Endometrium (tissue), 2 donors: ENCODE results near the gene DUSP3.
"Not testable (repeated sequence)": the region's sequence is repeated elsewhere in the genome, so short reads cannot be mapped to it uniquely, and the experiment has no call there.

Experiments used
- FAIRE-seq: peaks from 2 replicates; lab custom pipeline; 2012; peaks lifted over from hg19 to GRCh38; lab: Jason Lieb, UNC
- donor health status: control.
- donor health status: control.

DUSP3 gene

DNA sequence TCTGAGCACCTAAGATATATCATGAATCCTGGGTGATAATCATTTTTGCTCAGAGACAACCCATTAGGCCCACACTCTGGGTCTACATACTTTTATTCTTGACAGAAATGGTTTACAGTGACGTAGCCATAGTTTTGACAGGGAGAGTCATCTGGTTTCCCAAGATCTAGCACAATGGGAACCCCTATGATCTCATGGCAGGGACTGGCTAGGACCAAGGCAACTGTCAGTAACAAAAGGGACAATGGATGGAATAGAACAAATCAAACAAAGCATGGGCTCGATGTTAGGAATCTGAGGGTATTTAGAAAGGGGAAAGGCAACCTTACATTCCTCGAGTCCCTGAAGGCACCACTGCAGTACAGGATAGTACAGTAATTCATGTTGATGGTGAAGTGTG lies 22.0 kb upstream of the DUSP3 start:
- no peak for FAIRE-seq

- no peak for FAIRE-seq
Measured at GRCh38 chr17:43799047-43799446, 20.3 kb upstream of the DUSP3 start.

- FAIRE-seq: not testable (repeated sequence)
Measured at GRCh38 chr17:43798024-43798423, 19.2 kb upstream of the DUSP3 start.

- FAIRE-seq: not testable (repeated sequence)
Measured at GRCh38 chr17:43792668-43793067, 13.9 kb upstream of the DUSP3 start.

DNA sequence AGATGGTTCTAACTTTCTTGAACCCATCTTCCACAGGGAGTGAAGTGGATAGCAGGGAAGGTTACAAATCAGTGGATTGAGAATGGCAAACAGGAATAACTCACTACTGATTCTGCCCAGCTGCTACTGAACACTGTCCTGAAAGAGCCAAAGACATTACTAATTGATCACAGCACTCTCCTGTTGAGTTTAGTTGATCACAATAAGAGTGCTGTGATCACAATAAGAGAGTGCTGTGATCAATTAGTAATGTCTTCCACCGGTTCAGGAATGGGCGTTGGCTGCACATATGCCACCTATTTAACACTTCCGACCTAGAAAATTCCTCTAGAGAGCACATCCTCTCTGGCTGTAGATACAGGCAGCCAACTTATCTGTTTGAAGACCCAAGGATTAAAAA lies 12.8 kb upstream of the DUSP3 start:
- no peak for FAIRE-seq

DNA sequence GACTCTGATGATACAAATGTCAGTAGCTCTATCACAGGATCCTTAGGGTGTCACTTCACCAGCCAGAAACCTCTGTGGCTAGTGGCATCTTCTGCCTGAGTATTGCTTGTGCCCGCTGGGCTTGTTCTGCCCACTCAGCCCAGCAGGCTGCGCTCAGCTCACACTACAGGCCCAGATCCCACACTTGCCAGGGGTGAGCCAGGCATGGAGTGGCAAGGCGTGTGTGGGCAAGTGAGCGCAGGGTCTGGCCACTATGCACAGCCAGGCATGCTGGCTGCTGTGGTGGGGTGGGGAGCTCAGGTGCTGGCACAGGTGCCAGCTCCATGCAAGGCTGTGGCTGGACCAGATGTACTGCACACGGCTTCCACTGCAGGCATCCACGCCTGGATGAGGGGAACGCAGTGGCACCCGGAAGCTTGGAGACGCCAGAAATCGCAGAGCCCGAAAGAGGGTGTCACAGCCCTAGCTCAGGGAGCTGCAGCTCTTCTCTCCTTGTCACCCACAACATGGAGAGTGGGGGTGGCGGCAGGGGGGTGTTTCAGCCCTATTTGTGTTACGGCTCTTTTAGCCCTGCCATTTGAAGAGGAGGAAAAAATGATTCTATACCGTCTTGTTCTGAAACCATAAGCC lies 11.6 kb upstream of the DUSP3 start:
- no peak for FAIRE-seq

DNA sequence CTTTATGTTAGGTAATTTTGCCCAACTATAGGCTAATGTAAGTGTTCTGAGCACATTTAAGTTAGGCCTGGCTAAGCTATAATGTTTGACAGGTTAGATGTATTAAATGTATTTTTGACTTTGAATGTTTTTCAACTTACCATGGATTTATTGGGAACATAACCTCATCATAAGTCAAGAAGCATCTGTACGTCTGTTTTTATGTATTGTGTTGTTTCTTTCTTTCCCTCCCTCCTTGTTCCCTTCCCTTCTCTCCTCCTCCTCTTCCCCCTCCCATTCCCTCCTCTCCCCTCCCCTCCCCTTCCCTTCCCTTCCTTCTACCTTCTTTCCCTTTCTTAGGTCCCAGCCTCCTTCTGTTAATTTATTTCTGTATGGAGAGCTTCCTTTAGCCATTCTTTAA lies 10.7 kb upstream of the DUSP3 start:
- no peak for FAIRE-seq

GRCh38 chr17:43788540-43788939 lies 9.8 kb upstream of the DUSP3 start:
- FAIRE-seq: no peak

DNA sequence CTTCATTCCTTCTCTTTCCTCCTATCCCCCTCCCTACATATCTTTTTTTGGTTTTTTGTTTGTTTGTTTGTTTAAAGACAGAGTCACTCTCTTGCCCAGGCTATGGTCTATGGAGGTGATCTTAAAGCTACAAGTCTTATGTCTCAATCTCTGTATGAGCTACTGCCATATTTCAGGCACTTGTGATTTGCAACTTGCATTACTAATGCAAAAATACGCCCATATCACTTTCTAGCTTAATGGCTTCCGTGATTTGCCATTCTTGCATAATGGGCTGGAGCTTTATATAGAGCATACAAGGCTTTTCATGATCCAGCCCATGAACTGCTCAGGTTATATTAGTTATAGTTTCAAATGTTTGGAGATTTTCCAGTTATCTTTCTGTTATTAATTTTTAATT lies 9.0 kb upstream of the DUSP3 start:
- no peak for FAIRE-seq

DNA sequence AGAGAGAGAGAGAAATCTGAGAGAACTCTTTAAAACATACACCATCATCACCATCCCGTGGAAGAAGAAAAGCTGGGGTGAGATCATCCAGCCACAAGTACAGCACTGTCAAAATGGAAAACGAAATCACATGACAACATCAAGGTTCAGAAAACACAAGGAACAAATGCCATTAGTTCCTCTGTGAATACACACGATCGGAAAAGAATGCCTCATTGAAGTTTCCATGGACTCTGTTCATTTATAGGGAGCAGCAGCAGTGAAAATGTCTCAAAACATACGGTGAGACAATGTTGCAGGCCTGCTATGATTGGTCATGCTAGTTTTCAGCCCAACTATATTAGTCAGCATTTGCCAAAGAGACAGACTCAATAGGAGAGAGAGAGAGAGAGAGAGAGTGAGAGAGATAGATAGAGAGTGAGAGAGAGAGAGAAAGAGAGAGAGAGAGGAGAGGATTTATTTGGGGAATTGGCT lies 5.9 kb upstream of the DUSP3 start:
- FAIRE-seq: no peak

GRCh38 chr17:43784068-43784467 lies 5.3 kb upstream of the DUSP3 start:
- FAIRE-seq: no peak

DNA sequence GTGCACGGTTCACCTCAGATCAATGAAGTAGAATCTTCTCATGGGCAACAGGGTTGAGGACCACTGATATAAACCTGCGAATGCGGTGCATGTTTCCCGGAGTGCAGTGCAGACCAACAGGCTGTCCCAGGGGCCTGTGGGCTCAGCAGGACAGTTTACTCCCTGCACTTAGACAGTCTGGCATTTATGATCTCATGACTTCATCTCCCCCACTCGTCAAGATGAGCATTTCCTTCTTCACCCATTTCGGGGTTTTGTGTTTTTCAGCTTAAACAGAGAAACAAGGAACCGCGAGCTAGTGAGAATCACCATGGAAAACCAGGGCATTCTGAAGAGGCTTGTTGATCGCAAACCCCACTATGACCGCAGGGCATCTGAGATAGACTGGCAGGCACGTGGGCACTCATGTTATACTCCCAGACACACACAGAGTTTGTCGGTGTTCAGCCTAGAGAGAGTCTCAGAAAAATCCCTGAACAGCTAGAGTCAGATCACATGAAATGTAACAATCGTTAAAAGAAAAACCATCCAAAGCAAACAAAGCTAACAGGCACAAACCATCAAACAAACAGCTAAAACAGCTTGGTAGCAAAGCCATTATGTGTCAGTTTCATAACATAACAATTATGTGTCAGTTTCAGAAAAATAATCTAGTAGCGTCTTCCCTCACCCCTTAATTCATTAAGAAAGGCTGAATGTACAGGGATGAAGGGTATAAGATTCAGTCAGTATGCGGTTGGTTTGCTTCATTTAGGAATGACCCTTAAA lies 4.3 kb upstream of the DUSP3 start:
- no peak for FAIRE-seq

DNA sequence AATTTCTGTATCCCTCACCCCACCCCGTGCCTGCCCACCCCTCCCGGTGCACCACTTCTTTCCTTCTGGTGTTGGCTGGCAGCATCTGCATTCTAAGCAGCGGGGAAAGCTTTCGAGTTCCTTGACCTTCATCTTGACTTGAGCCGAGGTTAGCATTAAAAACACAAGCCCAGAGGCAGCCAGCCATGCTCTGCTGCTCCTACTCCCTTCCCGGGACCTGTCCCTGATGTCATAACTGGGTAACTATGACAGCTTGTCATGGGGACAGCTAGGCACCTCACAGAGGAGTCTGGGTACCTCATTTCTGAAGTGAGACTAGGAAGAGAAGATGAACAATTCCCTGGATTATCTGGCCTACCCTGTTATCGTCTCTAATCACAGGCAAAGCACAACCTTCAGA lies 1.4 kb upstream of the DUSP3 start, which contains the start of gene CFAP97D1:
Gene CFAP97D1, plus strand, starts transcription at position 301 of the 400 bp plus-strand sequence. Its CDS starts 28 bp downstream, at position 329.
- no peak for FAIRE-seq

DNA sequence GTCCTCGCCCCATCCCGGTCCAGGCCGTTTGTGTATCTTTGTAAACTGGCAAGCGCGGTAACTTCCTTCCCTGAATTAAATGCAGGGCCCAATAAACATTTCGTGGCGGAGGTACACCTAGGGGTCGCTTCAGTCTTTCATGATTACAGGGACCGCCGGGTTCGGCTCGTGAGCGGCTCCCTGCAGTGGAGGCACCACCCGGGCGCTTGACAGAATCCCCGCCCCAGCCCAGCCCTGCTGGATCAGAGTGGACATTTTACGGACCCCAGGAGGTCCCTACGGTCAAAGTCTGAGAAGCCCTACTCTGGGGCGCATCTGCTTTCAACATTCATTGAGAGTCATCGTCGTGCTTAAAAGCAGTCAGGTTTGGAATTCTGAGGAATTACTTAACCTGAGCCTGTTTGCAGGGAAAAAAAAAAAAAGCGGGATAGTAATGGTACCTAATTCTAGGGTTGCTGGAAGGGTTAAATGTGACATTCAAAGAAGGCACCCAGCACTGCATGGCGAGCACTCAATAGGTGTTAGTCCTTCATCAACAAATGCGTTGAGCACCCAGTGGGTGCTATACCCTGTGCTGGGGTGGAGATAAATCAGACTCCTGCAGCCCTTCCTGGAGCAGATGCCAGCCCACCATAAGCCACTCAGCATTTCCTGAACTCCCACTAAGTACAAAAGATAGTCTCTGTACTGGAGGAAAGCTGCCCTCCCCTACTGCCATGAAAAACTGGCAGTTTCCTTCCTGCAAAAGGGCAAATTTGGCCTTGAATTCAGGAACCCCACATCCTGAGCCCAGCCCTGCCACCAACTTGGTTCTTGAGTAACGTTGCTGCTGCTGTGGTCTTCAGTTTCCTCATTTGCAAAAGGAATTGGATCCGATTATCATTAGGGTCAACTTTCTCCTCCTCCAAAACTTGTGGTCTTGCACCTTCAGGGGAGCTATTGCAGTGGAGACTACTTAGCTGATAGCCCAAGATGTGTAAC lies 658 bp upstream of the DUSP3 start:
- FAIRE-seq: no peak

GRCh38 chr17:43774304-43775250 lies 4.2 kb downstream of the DUSP3 start:
- no peak for FAIRE-seq

GRCh38 chr17:43772877-43773648 lies 5.7 kb downstream of the DUSP3 start:
- FAIRE-seq: no peak

GRCh38 chr17:43771463-43771862 lies 7.3 kb downstream of the DUSP3 start:
- no peak for FAIRE-seq

GRCh38 chr17:43770957-43771356 lies 7.8 kb downstream of the DUSP3 start:
- no peak for FAIRE-seq

GRCh38 chr17:43769859-43770258 lies 8.9 kb downstream of the DUSP3 start:
- FAIRE-seq: no peak

DNA sequence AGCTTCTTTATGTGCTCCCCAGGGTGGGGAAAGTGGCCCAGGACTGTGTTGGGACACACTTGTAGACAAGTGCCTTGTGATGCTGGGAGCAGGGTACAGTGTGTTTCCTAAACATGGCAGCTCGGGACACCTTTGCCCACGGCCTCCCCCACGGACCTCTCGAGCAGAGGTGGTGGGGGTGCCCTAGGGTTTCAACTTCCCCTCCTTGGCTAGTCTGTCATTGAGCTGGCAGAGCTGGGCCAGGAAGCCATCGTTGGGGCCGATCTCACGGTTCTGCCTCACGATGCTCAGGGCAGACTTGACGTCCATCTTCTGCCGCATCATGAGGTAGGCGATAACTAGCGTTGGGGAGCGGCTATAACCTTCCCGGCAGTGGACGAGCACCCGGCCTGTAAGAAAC lies 9.4 kb downstream of the DUSP3 start:
- no peak for FAIRE-seq

- no peak for FAIRE-seq
Measured at GRCh38 chr17:43768943-43769342, 9.8 kb downstream of the DUSP3 start.
